Duodenal mucosa (tissue), 2 donors: ENCODE data around the gene LRRC58.

ENCODE experiments used
- H3K27ac ChIP-seq: one replicate; pipeline ENCODE4 v1.7.0; 2013; ENCODE audit warnings: low read depth, low read length
- H3K27me3 ChIP-seq, 2 donors: one replicate each; pipeline ENCODE4 v1.7.0; 2013; ENCODE audit warnings: low read length in 2 of 2, control low read depth in 1 of 2; ENCODE audit not compliant: insufficient read depth in 2 of 2, control insufficient read depth in 1 of 2
- H3K36me3 ChIP-seq, 2 donors: one replicate each; pipeline ENCODE4 v1.7.0; 2013; ENCODE audit warnings: low read length in 2 of 2, control low read depth in 1 of 2; ENCODE audit not compliant: insufficient read depth in 2 of 2, control insufficient read depth in 1 of 2
- H3K4me1 ChIP-seq, 2 donors: one replicate each; pipeline ENCODE4 v1.7.0; 2013; ENCODE audit warnings: low read length in 2 of 2, control low read depth in 1 of 2; ENCODE audit not compliant: insufficient read depth in 2 of 2, control insufficient read depth in 1 of 2
- H3K4me3 ChIP-seq, 2 donors: one replicate each; pipeline ENCODE4 v1.7.0; 2013; ENCODE audit warnings: low read length in 2 of 2, low read depth in 1 of 2
- H3K9ac ChIP-seq, 2 donors: one replicate each; pipeline ENCODE4 v1.7.0; 2013; ENCODE audit warnings: low read length in 2 of 2, low read depth in 1 of 2
- H3K9me3 ChIP-seq, 2 donors: one replicate each; pipeline ENCODE4 v1.7.0; 2013; ENCODE audit warnings: low read length in 2 of 2, control low read depth in 1 of 2; ENCODE audit not compliant: control insufficient read depth in 1 of 2

Gene LRRC58

DNA sequence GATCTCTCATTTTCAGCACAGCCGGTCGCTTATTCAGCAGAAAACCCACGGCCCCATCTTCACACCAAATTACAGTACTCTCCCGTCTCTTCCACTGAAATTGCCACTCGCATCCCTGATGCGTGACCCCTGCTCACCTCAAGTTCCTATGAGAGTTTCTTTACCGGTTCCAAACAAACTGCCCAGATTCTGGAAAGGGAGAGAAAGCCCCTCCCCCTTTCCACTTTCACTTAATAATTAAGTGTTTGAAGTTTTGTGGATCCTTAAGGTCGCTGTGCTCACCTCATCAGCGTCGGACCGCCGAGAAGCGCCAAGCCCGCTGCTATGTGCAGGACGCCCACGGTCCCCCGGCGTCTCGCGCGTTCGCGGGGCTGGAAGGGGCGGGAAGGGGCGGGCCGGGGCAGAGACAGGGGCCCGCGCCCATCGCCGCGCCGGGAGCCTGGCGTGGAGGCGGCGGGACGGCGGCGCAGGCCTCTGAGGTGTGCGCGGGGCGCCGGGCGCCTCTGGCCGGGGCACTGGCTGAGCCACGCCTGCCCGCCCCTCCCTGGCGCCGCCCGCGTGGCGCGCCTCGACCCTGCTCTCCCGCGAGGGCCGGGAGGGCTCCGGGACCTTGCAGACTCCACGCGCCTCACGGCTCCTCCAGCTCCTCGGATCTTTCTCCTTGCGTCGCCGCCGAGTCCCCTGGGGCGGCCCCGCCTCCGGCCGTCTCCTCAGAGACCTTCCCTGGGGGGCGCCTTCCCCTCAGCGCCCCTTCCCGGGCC is 64.2 kb downstream of the LRRC58 start, which contains the start of gene GPR156:
GPR156 (minus strand) TSS at position 476 of the 761 bp plus-strand sequence. CDS start 41,124 bp downstream, outside the sequence.
- Histone ChIP-seq H3K4me1 (no peaks in the 10 kb centered on the region), H3K9me3 (no peaks in the 10 kb centered on the region), H3K4me3 (peak within 1 kb of the TSS; percentile 38 to 51), H3K27me3 (peaks cover 17 to 29% of the 10 kb centered on the region in 2 donors), H3K9ac (no peak within 1 kb of the TSS), H3K36me3 (no peaks in the 10 kb centered on the region), H3K27ac (no peak within 1 kb of the TSS)

GRCh38 chr3:120281261-120281660 is 67.9 kb downstream of the LRRC58 start:
- no peak overlapping the region for H3K27ac ChIP-seq
- H3K4me3 ChIP-seq: no peak overlapping the region
- H3K9me3 ChIP-seq: no peaks in the 10 kb centered on the region

GRCh38 chr3:120280566-120280965 is 68.6 kb downstream of the LRRC58 start:
- H3K9ac ChIP-seq: no peak overlapping the region
- no peaks in the 10 kb centered on the region for H3K36me3 ChIP-seq
- no peaks in the 10 kb centered on the region for H3K9me3 ChIP-seq
- peaks cover 7 to 18% of the 10 kb centered on the region in 2 donors for H3K27me3 ChIP-seq
- no peak overlapping the region for H3K27ac ChIP-seq
- H3K4me3 ChIP-seq: no peak overlapping the region
- H3K4me1 ChIP-seq: no peaks in the 10 kb centered on the region

More at GRCh38 chr3:120281261-120281660, 67.9 kb downstream of the LRRC58 start:
- Histone ChIP-seq H3K4me1 (no peaks in the 10 kb centered on the region), H3K36me3 (no peaks in the 10 kb centered on the region), H3K9ac (no peak overlapping the region), H3K27me3 (peaks cover 7 to 22% of the 10 kb centered on the region in 2 donors)

DNA sequence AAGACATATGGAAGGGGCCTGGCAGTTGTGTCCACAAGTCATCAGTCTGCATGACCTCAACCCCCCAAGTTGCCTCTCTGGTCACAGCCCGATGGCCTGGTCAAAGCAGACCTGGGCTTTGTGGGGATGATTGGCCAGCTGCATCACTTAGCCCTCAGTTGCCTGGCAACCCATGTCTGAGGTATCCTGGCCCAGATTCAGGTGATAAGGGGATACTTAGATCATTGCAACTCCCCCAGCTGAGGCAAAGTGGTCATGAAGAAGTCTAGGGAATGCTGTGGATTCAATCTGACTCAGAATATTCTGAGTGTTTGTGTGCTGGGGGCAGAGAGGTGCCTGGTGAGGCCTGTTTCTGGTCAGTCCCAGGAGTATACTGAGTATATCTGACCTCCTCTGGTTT is 69.1 kb downstream of the LRRC58 start:
- Histone ChIP-seq H3K27ac (no peak overlapping the region), H3K36me3 (no peaks in the 10 kb centered on the region), H3K9me3 (no peaks in the 10 kb centered on the region), H3K4me1 (no peaks in the 10 kb centered on the region), H3K9ac (no peak overlapping the region), H3K4me3 (no peak overlapping the region), H3K27me3 (peaks cover 7 to 15% of the 10 kb centered on the region in 2 donors)

DNA sequence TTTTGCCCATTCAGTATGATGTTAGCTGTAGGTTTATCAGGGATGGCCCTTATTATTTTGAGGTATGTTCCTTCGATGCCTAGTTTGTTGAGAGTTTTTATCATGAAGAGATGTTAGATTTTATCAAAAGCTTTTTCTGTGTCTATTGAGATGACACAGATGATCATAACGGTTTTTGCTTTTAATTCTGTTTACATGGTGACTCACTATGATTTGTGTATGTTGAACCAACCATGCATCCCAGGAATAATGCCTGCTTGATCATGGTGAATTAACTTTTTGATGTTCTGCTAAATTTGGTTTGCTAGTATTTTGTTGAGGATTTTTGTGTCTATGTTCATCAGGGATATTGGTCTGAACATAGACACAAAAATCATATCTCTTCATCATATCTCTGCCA is 72.4 kb downstream of the LRRC58 start:
- no peaks in the 10 kb centered on the region for H3K9me3 ChIP-seq
- H3K4me3 ChIP-seq: no peak overlapping the region
- H3K27me3 ChIP-seq: no peaks in the 10 kb centered on the region

GRCh38 chr3:120275618-120276017 is 73.5 kb downstream of the LRRC58 start:
- no peak overlapping the region for H3K27ac ChIP-seq
- no peaks in the 10 kb centered on the region for H3K4me1 ChIP-seq
- no peaks in the 10 kb centered on the region for H3K36me3 ChIP-seq
- no peak overlapping the region for H3K4me3 ChIP-seq
- no peak overlapping the region for H3K9ac ChIP-seq
- H3K9me3 ChIP-seq: no peaks in the 10 kb centered on the region
- H3K27me3 ChIP-seq: no peaks in the 10 kb centered on the region

More for the DNA sequence above, 72.4 kb downstream of the LRRC58 start:
- Histone ChIP-seq H3K27ac (no peak overlapping the region), H3K9ac (no peak overlapping the region), H3K4me1 (no peaks in the 10 kb centered on the region), H3K36me3 (no peaks in the 10 kb centered on the region)

GRCh38 chr3:120274739-120275167 is 74.4 kb downstream of the LRRC58 start:
- no peaks in the 10 kb centered on the region for H3K36me3 ChIP-seq
- no peaks in the 10 kb centered on the region for H3K27me3 ChIP-seq
- H3K9me3 ChIP-seq: no peaks in the 10 kb centered on the region

More at GRCh38 chr3:120274739-120275167, 74.4 kb downstream of the LRRC58 start:
- no peaks in the 10 kb centered on the region for H3K4me1 ChIP-seq
- H3K9ac ChIP-seq: no peak overlapping the region
- no peak overlapping the region for H3K27ac ChIP-seq
- H3K4me3 ChIP-seq: no peak overlapping the region
